B cell (primary cell): ENCODE measurements around the gene KLRC3. TPM values are rescaled to one million over a fixed set of nuclear protein-coding genes. Genes with fewer than 3 reads are reported as not detected.
"Not testable (repeated sequence)": the region's sequence is repeated elsewhere in the genome, so short reads cannot be mapped to it uniquely, and the experiment has no call there.

ENCODE experiments used
- ATAC-seq: fragments of 200-7000 bp; cut with Tn5 transposase; one replicate; pipeline ENCODE4 v1.10.0; 2021; ENCODE audit warnings: low read depth, mild to moderate bottlenecking, moderate number of reproducible peaks, moderate library complexity
- CTCF ChIA-PET: fragments of 350-600 bp; sonication (Branson Sonifier 250); formaldehyde crosslinking; loops from one replicate; lab custom pipeline; 2021; ENCODE audit warnings: antibody characterized with exemption, inconsistent platforms; lab: Charles Lee
- POLR2A ChIA-PET: fragments of 350-600 bp; sonication (Branson Sonifier 250); formaldehyde crosslinking; loops from one replicate; lab custom pipeline; 2021; ENCODE audit warnings: antibody characterized with exemption; lab: Charles Lee
- DNase-seq: peaks from one replicate; pipeline ENCODE4 v3.0.0; 2013
- H2AFZ ChIP-seq: 2 replicates; pipeline ENCODE4 v1.6.1; 2012; ENCODE audit warnings: mild to moderate bottlenecking, low read depth, low read length; ENCODE audit not compliant: insufficient read depth, poor library complexity, severe bottlenecking
- H3K27ac ChIP-seq, 2 donors: 1 replicate in 1 of 2; 2 replicates in 1 of 2; pipeline ENCODE4 v1.5.1; 2012 to 2013; ENCODE audit warnings: low read length in 2 of 2, mild to moderate bottlenecking in 2 of 2, moderate library complexity in 1 of 2
- H3K27me3 ChIP-seq, 4 experiments: fragments of 200-600 bp in 1 of 4; sonication (generic) in 1 of 4; replicated peaks in 1 of 4; 1 replicate in 2 of 4; 2 replicates in 2 of 4; pipeline versions ENCODE4 v1.6.1 to v1.7.0; 2013 to 2016; ENCODE audit warnings: low read length in 3 of 4, mild to moderate bottlenecking in 2 of 4, mixed read lengths in 1 of 4, moderate library complexity in 1 of 4; ENCODE audit not compliant: insufficient read depth in 4 of 4, control insufficient read depth in 3 of 4; ENCODE audit errors: control extremely low read depth in 1 of 4
- H3K36me3 ChIP-seq, 2 experiments: replicated peaks in 1 of 2; 1 replicate in 1 of 2; 2 replicates in 1 of 2; pipeline versions ENCODE4 v1.6.1 to v1.7.1; 2013; ENCODE audit warnings: low read length in 1 of 2; ENCODE audit not compliant: insufficient read depth in 2 of 2, control insufficient read depth in 1 of 2; ENCODE audit errors: control extremely low read depth in 1 of 2, extremely low read depth in 1 of 2
- H3K4me1 ChIP-seq, 2 donors: fragments of 200-600 bp in 1 of 2; sonication (generic) in 1 of 2; 1 replicate in 1 of 2; 2 replicates in 1 of 2; pipeline versions ENCODE4 v1.5.1 to v1.6.1; 2013 to 2017; ENCODE audit warnings: low read length in 2 of 2; ENCODE audit not compliant: control insufficient read depth in 2 of 2, insufficient read depth in 2 of 2
- H3K4me2 ChIP-seq: replicated peaks from 2 replicates; pipeline ENCODE3; 2012; ENCODE audit warnings: mild to moderate bottlenecking, low read depth, low read length; ENCODE audit not compliant: poor library complexity, severe bottlenecking
- H3K4me3 ChIP-seq, 5 experiments: fragments of 200-600 bp in 1 of 5; sonication (generic) in 1 of 5; 1 replicate in 3 of 5; 2 replicates in 2 of 5; pipeline versions ENCODE4 v1.5.1 to v1.7.0; 2011 to 2016; ENCODE audit warnings: low read length in 4 of 5, mild to moderate bottlenecking in 4 of 5, low read depth in 2 of 5, control low read depth in 1 of 5, moderate library complexity in 1 of 5; ENCODE audit not compliant: insufficient read depth in 1 of 5; ENCODE audit errors: control extremely low read depth in 1 of 5, extremely low read depth in 1 of 5
- H3K79me2 ChIP-seq: fragments of 200-600 bp; sonication (generic); one replicate; pipeline ENCODE4 v1.6.0; 2016; ENCODE audit warnings: low read length; ENCODE audit not compliant: control insufficient read depth, insufficient read depth
- H3K9ac ChIP-seq: fragments of 200-600 bp; sonication (generic); 2 replicates; pipeline ENCODE4 v1.6.1; 2017; ENCODE audit warnings: mild to moderate bottlenecking, low read length, moderate library complexity
- H3K9me3 ChIP-seq, 3 donors: one replicate each; pipeline versions ENCODE4 v1.6.1 to v1.7.1; 2013; ENCODE audit warnings: low read length in 2 of 3; ENCODE audit not compliant: control insufficient read depth in 2 of 3, insufficient read depth in 1 of 3; ENCODE audit errors: control extremely low read depth in 1 of 3
- H4K20me1 ChIP-seq: 2 replicates; pipeline ENCODE4 v1.6.0; 2012; ENCODE audit warnings: mild to moderate bottlenecking, low read length; ENCODE audit not compliant: insufficient read depth, control insufficient read depth, poor library complexity, severe bottlenecking
- H3K27ac Mint-ChIP-seq: one replicate; pipeline ENCODE4 v1.8.0; 2021; ENCODE audit warnings: mixed read lengths
- H3K27me3 Mint-ChIP-seq: one replicate; pipeline ENCODE4 v1.8.0; 2021; ENCODE audit warnings: mixed read lengths
- H3K4me1 Mint-ChIP-seq: one replicate; pipeline ENCODE4 v1.8.0; 2021; ENCODE audit warnings: mixed read lengths
- H3K4me3 Mint-ChIP-seq: one replicate; pipeline ENCODE4 v1.8.0; 2021; ENCODE audit warnings: mixed read lengths
- H3K9me3 Mint-ChIP-seq: one replicate; pipeline ENCODE4 v1.8.0; 2022; ENCODE audit warnings: mixed read lengths; ENCODE audit not compliant: insufficient read depth
- EZH2 ChIP-seq: IDR thresholded peaks from 2 replicates; pipeline ENCODE4 v1.6.1; 2012; ENCODE audit warnings: borderline replicate concordance, low read depth, mild to moderate bottlenecking, moderate library complexity, low read length; ENCODE audit not compliant: insufficient read depth, poor library complexity, severe bottlenecking
- WGBS: methylation state at CpG from one replicate; pipeline ENCODE4 v1.1.5; 2013; ENCODE audit warnings: missing lambda C conversion rate; ENCODE audit not compliant: insufficient coverage; 5-methylcytosine and 5-hydroxymethylcytosine counted together
- intact Hi-C: fragments of 100-400 bp; cut with micrococcal nuclease; formaldehyde crosslinking; loops from one replicate; pipeline ENCODE4 v1.10.0; 2022
- polyA plus RNA-seq: library from polyadenylated mRNA; depleted of rRNA; stranded (reverse); fragments of >200 nt; gene quantifications from 2 replicates; pipeline ENCODE4 v1.2.3, GENCODE V29; 2012
- total RNA-seq, 2 donors: library from RNA; stranded (reverse); fragments of 120-200 nt in 1 of 2; gene quantifications; 1 replicate in 1 of 2; 2 replicates in 1 of 2; pipeline versions ENCODE4 v1.2.3 to v1.2.4, GENCODE V29; 2013 to 2022
- TF ChIP-seq, protein P1 (sequence below): fragments of 200-600 bp; IDR thresholded peaks from one replicate; pipeline ENCODE4 v1.8.0; 2022; ENCODE audit warnings: antibody characterized with exemption, mild to moderate bottlenecking

Gene KLRC3
- total and polyA plus RNA-seq, 2 donors (not counting 1 experiment from before 2014, with no cell fraction given), result not detected

DNA sequence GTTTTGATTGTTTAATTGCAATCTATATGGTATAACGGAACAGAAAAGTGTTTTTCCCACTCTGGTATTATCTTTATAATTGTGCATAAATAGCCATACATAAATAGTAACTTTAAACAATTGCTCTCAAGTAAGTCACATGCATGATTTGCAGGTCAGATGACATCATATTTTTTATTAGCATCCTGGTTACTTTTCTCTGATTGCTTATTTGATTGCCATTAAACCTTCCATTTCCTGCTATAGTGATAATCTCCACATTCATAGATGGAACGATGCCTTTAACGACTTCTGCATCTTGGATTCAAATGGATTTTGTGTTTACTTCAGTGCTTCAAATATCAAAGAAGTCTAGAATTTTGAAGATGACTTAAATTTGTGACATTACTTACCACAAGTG, 27.1 kb downstream of the KLRC3 start:
- ATAC-seq, result no peak
- H4K20me1 ChIP-seq, result no peaks in the 10 kb centered on the region
- peaks cover 21% of the 10 kb centered on the region for H3K27me3 Mint-ChIP-seq
- H3K9me3 Mint-ChIP-seq, result no peaks in the 10 kb centered on the region
- intact Hi-C loops, result no loop called here
- H3K4me3 Mint-ChIP-seq, result no peak overlapping the region
- TF ChIP-seq EZH2, result no peak
- TF ChIP-seq, protein P1, sequence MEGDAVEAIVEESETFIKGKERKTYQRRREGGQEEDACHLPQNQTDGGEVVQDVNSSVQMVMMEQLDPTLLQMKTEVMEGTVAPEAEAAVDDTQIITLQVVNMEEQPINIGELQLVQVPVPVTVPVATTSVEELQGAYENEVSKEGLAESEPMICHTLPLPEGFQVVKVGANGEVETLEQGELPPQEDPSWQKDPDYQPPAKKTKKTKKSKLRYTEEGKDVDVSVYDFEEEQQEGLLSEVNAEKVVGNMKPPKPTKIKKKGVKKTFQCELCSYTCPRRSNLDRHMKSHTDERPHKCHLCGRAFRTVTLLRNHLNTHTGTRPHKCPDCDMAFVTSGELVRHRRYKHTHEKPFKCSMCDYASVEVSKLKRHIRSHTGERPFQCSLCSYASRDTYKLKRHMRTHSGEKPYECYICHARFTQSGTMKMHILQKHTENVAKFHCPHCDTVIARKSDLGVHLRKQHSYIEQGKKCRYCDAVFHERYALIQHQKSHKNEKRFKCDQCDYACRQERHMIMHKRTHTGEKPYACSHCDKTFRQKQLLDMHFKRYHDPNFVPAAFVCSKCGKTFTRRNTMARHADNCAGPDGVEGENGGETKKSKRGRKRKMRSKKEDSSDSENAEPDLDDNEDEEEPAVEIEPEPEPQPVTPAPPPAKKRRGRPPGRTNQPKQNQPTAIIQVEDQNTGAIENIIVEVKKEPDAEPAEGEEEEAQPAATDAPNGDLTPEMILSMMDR, result no peak
- H3K36me3 ChIP-seq, result no peaks in the 10 kb centered on the region
- peak overlapping the region in 1 of 2 donors; percentile 9 for H3K27ac ChIP-seq
- H3K9ac ChIP-seq, result no peak overlapping the region
- H3K27me3 ChIP-seq, result no peaks in the 10 kb centered on the region
- peaks cover 5% of the 10 kb centered on the region for H3K79me2 ChIP-seq
- H3K9me3 ChIP-seq, result no peaks in the 10 kb centered on the region
- no peak overlapping the region for H2AFZ ChIP-seq
- CTCF ChIA-PET, result no interaction called here
- WGBS, result no CpG with 5 or more reads among the region's 3 CpGs
- POLR2A ChIA-PET, result no interaction called here
- H3K4me2 ChIP-seq, result peak overlapping the region; percentile 17
- H3K4me1 Mint-ChIP-seq, result peaks cover 36% of the 10 kb centered on the region
- peaks cover 48 to 69% of the 10 kb centered on the region in 2 donors for H3K4me1 ChIP-seq
- H3K27ac Mint-ChIP-seq, result peak overlapping the region; percentile 4
- no peak for DNase-seq
- no peak overlapping the region for H3K4me3 ChIP-seq

DNA sequence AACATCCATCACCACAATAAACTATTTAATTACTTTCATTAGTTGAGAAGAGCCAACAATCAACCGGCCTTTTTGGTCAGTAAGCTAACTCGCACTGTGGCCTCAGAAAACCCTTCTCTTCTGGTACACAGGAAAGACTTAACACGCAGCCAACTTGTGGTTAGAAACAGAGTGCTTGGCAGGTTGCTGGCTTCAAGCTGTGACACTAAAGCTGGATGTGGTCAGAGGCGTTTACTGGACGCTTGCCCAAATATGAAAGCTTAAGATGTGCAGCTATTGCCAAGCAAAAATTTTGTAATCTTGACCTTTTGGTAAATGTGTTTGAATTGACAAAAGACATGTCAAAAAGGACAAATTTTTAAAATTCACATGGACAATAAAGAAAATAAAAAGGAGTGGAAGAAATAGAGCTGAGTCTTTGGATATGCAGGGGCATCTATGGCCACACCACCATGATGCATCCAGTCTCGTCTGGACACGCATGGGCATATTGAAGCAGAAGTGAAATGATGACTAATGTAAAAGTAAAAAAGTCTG, 27.9 kb downstream of the KLRC3 start:
- Histone ChIP-seq H2AFZ (no peak overlapping the region), H3K79me2 (peaks cover 13% of the 10 kb centered on the region), H4K20me1 (no peaks in the 10 kb centered on the region), H3K27ac (peak overlapping the region in 1 of 2 donors; percentile 61), H3K27me3 (no peaks in the 10 kb centered on the region), H3K9ac (no peak overlapping the region), H3K9me3 (no peaks in the 10 kb centered on the region), H3K36me3 (no peaks in the 10 kb centered on the region), H3K4me3 (peak overlapping the region in 1 of 5 experiments; percentile 2), H3K4me1 (peaks cover 40 to 62% of the 10 kb centered on the region in 2 donors), H3K4me2 (peak overlapping the region; percentile 42)
- 0% methylated on average over 2 of the region's 7 CpGs for WGBS
- Mint-ChIP-seq H3K27me3 (peaks cover 18% of the 10 kb centered on the region), H3K27ac (no peak overlapping the region), H3K4me1 (peaks cover 33% of the 10 kb centered on the region), H3K9me3 (no peaks in the 10 kb centered on the region), H3K4me3 (no peak overlapping the region)
- ChIA-PET POLR2A (no interaction called here), CTCF (no interaction called here)
- no peak for ATAC-seq
- peak; percentile 34 for DNase-seq
- intact Hi-C loops, result no loop called here
- TF ChIP-seq, protein P1, result no peak
- TF ChIP-seq EZH2, result no peak

- H3K4me1 ChIP-seq, result peaks cover 32 to 48% of the 10 kb centered on the region in 2 donors
- ATAC-seq, H3K9ac ChIP-seq, H3K27ac Mint-ChIP-seq, POLR2A ChIA-PET, intact Hi-C loops, H3K9me3 ChIP-seq, DNase-seq, H2AFZ ChIP-seq, H4K20me1 ChIP-seq, H3K36me3 ChIP-seq, H3K27ac ChIP-seq, H3K4me3 ChIP-seq, H3K4me2 ChIP-seq, H3K4me3 Mint-ChIP-seq, H3K27me3 ChIP-seq, H3K9me3 Mint-ChIP-seq: not testable (repeated sequence)
- H3K79me2 ChIP-seq, result peaks cover 26% of the 10 kb centered on the region
- CTCF ChIA-PET, result interaction anchor here (0.7 kb wide), 2 partner anchors 17 to 60 kb away, joined by 5 to 6 read pairs; no protein-coding TSS in a partner anchor
- peaks cover 31% of the 10 kb centered on the region for H3K4me1 Mint-ChIP-seq
- H3K27me3 Mint-ChIP-seq, result peaks cover 15% of the 10 kb centered on the region
- WGBS, result 100% methylated on average over 4 of the region's 7 CpGs
Measured at GRCh38 chr12:10390991-10391390, 29.4 kb downstream of the KLRC3 start.
